Measurements from ENCODE around the gene RPP21.
"Not testable (repeated sequence)": the region's sequence is repeated elsewhere in the genome, so short reads cannot be mapped to it uniquely, and the experiment has no call there.

Gene RPP21

DNA sequence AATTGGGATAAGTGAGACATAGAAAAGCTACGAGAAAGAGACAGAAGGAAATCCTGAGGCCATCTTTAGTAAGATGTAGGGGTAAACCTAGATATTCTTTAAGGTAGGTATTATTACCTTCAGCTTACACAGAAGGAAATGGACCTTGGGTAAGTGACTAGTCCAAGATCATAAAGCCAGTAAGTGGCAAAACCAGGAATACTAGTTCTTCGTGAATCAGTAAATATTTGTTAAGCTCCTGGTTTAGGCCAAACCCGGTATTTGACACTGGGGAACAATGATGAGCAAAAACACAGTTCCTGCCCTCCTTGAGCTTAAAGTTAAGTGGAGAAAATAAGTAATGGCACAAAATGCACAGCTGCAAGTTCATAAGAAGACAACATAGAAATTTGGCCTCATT, 13.0 kb upstream of the RPP21 start:
- DNase-seq = no peak

DNA sequence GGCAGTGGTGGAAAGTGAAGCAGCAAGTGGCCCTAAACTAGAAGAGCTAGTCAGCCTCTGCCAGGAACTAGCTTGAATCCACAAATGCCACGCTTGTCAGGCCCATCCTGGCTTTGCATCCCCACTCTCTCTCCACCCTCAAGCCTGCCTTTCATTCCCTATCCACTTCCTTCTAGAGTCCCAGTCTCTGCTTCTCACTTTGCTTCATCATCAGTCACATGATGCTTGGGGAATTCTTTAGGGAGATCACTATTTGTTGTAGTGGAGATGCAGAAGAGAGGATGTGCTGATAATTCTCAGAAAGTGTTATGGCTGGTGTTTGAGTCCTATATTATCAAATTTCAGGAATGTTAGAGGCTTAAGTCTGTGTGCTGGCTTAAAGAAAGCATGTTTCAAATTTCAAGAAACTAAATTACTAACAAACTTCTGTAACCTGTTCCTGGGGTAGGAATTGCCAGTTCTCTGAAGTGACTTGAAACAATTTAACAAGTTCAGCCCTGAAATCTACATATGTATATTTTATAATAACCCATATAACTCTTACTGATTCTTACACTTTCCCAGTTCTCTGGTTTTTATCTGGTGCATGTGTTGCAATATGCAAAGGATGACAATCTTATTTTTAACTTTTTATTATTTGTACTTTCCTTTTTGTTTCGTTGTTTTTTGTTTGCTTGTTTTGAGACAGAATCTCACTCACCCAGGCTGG, 10.7 kb upstream of the RPP21 start:
- DNase-seq = no peak

DNA sequence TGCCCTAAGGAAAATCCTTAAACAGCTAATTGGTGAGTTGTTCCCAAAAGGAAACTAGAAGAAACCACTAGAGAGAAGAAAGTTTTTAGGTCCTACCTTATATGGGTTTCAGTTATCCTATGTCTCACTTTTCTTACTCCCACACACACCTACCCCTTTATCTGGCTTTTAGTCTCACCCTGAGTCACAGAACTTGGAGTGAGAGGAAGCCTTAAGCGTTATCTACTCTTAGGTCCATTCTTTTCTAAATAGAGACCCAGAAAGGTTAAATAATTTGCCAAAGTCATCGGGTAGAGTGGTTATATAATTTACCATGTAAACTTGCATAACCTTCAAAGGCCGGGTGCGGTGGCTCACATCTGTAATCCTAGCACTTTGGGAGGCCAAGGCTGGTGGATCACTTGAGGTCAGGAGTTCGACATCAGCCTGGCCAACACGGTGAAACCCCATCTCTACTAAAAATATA, 4.3 kb upstream of the RPP21 start:
- DNase-seq = no peak

DNA sequence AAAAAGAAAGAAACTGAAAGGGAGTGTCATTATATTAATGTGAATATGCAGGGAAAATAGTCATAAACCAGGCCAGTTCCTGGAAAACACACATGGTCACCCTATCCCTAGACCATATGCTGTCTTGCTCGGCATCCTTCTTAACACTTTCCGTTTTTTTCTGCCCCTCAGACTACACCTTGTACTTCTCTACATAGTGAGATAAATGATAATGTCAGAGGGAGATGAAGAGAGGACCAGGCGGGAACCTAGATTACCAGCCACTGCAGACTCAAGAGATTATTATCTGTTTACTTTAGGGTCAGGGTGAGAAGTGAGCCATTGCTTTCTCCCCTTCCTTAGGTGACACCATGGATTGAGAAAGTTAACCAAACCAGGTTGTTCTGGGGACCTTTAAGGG, 3.7 kb upstream of the RPP21 start:
- DNase-seq = no peak

DNA sequence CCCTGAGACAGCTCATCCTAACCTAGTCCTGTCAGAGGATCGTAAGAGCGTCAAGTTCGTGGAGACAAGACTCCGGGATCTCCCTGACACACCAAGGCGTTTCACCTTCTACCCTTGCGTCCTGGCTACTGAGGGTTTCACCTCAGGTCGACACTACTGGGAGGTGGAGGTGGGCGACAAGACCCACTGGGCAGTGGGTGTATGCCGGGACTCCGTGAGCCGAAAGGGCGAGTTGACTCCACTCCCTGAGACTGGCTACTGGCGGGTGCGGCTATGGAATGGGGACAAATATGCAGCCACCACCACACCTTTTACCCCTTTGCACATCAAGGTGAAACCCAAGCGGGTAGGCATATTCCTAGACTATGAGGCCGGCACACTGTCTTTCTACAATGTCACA, 3.2 kb upstream of the RPP21 start:
- no peak for DNase-seq

DNA sequence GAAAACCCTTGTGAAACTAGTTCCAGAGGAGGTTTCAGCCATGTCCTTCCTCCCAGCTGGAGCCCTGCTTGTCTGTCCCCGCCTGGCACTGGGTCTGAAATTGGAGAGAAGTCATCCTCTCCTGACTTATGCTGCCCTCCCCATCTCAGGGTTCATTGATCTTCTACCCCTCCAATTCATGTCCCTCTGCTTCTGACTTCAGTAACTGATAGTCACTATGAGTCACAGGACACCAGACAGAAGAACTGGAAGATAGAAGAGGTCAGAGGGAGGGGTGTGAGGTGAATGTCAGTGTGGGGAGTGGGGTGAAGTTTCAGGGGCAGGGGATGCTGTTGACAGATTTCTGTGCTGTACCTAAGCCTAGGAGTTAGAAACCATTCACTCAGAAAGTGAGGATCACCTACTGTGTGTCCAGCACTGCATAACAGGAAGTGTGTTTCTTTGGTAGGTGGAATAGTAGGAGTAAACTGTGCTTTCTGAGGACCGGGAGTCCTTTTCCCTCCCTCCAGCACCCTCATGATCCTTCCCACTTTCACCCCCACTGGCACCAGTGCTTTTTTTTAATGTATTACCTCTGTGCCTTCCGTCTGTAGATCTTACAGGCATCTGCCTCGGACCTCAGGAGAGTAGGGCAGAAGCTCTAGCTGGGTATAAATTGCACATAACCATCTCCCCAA, 627 bp upstream of the RPP21 start:
- no peak for DNase-seq

DNA sequence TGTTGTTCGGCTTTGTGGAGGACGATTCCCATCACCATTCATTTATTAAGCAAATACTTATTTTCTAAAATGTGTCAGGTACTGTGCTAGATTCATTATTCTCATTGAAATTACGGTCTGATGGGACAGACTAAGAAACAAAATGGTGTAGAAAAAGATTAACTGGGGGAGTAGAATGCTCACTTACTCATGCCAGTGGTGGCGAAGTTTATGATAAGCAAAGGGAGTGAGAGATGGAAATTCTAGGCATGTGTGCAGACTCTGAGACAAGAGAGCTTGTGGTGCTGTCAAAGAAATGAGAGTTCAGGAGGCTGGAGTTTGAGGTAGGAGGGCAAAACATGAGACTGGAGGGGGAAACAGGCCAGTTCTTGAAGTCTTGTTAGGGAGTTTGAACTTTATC, 896 bp downstream of the RPP21 start:
- DNase-seq = no peak

DNA sequence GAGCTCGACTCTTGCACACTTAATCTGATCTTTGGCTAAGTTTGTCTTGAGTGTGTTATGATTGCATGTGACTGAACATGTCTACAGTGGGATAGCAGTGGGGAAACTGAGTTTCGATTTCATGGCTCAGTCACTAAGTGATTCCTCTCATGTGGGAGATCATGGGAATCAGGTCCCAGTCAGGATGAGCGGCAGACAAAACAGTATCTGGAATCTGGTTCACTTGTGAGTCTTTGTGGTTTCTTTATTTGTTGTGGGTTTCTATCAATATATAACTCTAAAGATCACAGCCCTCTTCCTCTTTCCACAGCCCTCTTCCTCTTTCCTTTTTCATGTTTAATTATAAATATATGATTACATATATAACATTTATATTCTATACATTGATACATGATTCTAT, 4.0 kb downstream of the RPP21 start:
- DNase-seq = no peak

DNA sequence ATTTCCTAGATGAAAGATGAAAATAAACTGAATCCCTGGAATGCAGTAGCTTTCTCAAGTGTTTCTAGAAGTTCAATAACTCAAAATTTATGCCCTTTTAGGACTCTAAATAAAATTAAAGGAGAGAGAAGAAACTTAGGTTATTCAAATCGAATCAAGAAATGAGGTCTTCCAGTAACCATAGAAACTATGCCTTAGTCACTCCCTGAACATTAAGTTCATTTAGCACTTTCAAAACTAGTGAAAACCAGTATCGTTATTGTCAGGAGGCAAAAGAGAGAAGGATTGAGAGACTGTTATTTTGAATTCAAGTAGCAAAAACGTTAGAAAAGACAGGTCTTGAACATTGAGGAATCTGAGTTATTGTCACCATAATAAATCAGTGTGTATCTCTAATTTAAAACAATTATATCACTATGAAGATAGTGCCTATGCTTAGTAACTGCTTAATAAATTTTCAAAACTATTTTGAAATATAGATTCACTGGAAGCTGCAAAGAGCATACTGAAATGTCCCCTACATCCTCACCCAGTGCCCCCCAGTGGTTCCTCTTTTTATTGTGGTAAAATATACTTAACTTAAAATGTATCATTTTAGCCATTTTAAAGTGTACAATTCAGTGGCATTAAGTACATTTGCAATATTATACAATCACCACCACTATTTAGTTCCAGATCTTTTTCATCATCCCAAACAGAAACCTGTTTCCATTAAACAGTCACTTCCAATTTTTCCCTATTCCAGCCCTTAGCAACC, 4.6 kb downstream of the RPP21 start:
- no peak for DNase-seq

DNA sequence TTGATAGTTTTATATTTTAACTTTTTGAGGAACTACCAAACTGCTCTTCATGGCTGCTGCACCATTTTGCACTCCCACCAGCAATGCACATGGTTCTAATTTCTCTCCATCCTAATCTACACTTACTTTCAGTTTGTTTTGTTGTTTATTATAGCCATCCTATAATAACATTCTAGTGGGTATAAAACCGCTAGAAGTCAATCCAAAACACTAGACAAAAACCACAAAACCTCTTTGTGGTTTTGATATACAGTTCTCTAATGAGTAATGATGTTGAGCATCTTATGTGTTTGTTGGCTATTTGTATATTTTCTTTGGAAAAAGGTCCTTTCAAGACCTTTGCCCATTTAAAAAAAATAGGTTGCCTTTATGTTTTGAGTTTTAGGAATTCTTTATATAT, 5.6 kb downstream of the RPP21 start:
- DNase-seq = no peak

DNA sequence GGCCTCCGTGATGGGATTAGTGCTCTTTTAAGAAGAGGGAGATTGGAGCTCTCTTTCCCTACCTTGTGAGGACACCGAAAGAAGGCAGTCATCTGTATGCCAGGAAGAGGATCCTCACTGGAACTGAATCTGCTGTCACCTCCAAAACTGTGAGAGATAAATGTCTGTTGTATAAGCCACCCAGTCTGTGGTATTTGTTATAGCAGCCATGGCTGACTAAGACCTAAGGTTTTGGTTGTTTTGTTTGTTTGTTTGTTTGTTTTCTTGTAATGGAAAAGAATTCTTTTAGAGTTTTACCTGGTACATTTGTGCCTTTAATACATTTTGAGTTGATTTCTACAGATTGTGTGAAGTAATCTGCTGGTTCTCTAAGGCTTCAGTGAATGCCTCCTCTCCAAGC, 7.6 kb downstream of the RPP21 start:
- no peak for DNase-seq

DNA sequence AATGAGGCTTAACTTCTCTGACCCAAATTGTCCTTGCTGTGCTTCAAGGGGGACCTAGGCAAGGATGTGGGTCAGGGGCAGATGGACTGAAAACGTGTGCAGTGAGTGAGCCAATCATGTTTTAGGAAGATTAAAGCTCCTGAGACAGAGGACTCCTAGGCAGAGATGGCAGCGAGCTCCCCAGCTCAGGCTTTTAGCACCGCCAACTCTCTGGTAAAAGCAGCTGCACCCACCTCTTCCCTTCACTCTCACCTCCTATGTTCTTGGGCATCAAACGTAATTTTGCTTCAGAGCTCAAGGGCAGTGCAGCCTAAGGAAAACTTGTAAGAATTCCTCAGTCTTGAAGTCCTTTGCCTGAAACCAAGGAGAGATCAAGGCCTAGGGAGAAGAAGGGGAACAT, 10.3 kb downstream of the RPP21 start:
- DNase-seq = no peak

DNA sequence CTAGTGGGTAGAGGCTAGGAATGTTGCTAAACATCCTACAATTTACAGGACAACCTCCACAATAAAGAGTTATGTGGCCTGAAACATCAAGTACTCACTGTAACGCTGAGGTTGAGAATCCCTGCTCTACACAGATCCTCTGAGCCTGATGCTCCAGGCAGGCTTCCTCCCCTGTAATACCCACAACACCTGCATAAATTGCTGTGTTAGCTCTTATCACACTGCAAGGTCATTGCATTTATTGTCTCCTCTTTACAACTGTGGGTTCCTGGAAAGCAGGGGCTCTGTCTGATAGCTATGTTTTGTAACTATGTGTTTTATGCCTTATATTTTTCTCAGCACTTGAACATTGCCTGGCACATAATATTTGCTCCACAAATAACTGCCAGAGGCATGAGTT, 11.6 kb downstream of the RPP21 start:
- DNase-seq = no peak

DNA sequence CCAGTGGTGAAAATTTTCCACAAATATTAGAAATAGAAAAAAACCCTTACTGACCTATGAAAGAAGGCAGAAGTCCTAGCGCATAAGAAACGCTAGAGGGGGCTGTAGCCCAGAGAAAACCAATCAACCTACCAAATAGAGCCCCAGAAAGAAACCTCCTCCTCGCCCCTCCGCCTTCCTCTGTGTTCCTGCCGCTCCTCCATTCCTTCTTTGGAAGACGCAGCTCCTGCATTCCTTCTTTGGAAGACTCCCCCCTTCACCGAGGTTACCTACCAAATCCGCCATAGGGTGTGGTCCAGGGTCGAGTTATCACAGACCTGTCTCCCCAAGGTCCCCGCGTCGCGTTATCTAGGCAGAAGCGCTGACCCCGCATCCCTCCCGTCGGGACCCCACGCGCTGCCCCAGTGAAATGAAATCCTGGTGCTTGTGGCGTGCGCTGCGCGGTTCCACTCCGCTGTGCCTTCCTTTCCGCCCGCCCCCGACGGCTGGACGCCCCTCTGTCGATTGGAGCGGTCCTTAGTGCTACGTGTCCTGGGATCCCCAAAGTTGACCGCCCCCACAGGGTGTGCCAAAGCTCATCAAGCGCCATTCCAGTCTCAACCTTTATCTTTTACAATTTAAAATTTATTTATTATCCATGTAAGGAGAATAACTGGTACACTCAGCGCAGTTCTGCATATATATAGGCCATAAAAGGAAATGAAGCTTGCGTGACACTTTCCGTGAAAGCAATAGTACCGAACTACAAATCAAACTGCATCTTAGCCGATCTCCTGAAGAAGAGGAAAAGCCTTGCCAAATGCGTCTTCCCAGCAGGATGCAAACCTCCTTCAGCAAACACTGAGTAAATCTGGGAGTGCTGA, 13.0 kb downstream of the RPP21 start:
- peak; percentile 36 for DNase-seq

DNA sequence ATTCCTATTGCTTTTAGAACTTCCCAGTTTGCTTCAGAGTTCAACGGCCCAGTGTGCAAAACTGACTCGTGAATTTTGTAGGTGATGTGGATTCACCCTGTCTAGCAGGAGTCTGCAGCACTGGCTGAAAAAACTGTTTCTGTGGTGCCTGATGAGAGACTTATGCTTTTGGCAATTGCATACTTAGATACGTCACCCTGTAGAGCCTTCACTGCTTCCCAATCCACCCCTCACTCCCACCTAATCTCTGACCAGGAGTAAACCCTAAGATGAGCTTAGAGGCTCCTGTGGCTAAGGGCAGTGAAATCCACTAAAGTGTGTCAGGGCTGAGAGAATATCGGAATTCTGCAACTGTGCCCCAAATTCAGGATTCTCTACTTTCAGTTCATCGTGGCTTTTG, 14.3 kb downstream of the RPP21 start:
- no peak for DNase-seq

DNA sequence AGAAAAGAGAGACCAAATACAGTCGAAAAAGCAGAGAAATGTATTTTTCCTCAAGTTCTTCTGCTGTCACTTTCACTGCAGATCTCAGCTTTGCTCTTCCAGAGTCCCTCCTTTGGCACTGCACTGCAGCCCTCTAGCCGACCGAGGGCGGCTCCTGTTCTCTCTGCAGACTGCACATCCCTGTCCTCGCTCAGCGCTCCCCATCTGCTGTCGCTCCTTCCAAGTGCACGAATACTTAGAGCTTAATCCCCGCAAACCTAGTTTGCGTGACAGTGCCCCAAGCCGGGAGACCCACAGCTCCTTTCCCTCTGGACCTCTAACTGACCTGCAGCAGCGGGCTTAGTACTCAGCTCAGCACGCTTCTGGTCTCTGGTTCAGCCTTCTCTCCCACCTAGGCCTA, 15.2 kb downstream of the RPP21 start:
- no peak for DNase-seq

DNA sequence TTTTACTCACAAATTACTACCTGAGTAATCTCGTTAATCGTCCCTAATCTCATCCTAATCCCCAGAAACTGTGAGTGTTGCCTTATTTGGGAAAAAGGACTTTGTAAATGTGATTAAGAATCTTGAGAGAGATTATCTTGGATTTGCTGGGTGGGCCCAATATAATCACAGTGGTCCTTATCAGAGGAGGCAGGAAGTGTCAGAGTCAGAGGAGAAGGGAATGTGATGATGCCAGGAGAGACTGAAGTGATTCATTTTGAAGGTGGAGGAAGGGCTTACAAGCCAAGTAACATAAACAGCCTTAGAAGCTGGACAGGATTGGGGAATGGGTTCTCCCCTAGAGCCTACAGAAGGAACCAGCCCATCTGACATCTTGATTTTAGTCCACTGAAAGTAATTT, 16.7 kb downstream of the RPP21 start:
- no peak for DNase-seq

DNA sequence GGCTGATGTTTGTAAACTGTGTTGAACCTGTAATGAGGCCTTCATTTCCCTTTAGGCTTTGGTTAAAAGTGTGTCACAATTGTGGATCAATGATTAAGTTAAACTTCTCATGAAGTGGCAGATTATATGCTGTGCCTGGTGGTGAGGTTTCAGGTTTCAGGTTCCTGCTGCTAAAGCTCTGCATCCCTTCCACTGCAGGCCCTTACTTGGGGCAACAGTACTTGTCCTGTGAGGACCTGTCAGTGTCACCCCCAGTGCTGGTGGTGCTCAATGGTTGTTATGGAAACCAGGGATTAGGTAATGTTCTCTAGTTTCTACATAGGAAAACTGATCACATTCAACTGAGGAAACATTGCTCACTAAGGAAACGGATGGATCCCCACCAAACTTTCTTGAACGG, 18.5 kb downstream of the RPP21 start:
- DNase-seq = no peak

DNA sequence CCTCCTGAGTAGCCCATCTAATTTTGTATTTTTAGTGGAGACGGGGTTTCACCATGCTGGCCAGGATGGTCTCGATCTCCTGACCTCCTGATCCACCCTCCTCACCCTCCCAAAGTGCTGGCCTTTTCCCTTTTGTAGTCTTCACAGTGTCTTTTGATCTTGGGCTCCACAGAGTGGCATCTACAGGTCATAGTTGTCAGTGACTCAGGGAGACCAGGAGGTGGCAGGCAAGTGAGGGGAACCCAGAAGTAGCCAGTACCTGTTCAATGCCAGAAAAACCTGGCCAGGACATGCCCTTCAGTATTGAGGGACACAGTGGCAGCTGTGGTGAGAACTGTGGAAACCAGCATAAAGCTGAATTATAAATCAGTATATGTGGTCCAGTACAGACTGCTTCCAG, 19.6 kb downstream of the RPP21 start:
- DNase-seq = no peak

DNA sequence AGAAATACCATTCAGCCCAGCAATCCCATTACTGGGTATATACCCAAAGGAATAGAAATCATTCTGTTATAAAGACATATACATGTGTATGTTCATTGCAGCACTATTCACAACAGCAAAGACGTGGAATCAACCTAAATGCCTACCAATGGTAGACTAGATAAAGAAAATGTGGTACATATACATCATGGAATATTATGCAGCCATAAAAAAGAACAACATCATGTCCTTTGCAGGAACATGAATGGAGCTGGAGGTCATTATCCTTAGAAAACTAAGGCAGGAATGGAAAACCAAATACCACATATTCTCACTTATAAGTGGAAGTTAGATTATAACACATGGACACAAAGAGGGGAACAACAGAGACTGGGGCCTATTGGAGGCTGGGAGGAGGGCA, 24.3 kb downstream of the RPP21 start:
- not testable (repeated sequence) for DNase-seq

DNA sequence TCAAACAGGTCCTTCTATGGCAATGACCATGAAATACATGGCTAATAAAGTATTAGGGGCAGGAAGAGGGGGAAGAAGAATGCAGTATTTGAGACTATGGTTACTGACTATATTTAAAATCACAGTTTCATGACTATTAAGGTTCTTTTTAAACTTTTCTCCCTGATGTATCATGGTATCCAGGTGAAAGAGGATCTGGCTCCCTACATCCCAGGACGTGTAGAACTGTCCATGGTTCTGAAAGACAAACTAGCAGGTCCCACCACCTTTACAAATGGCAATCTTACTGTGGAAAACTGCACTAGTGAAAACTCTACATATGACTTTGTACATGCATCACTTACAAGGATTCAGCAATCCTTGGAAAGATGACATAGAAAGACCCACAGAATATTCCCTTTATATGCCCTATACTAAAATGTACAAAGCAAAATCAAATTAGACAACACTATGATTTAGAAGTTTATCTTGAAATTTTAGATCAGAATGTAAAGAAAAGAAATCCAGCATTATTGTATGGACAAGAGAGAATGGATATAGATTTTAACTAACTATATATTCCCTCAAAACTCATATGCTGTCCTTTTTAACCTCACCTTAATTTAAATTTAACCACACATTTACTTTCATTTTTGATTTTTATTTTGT, 33.5 kb downstream of the RPP21 start:
- no peak for DNase-seq

DNA sequence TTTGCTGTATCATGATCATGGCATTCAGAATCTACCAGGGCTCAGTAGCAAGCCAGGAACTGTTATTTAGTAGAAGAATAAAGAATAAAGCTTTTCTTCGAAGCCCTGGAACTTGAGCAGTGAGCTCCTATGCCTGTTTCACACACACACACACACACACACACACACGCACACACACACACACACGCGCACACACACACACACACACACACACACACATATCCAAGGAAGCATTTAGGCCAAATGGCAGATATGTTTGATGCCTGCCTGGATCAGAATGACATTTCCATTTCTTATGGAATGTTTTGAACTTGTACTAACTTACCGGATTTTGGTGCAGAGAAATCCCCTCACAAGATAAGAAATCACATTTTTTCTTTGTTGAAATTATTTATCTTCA, 35.5 kb downstream of the RPP21 start:
- DNase-seq = no peak

DNA sequence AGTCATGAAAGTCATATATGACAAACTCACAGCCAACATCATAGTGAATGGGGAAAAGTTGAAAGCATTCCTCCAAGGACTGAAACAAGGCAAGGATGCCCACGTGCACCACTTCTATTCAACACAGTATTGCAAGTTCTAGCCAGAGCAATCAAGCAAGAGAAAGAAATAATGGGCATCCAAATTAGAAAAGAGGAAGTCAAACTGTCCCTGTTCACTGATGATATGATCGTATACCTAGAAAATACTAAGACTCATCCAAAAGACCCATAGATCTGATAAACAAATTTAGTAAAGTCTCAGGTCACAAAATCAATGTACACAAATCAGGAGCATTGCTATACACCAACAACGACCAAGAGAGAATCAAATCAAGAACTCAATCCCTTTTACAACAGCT, 41.2 kb downstream of the RPP21 start:
- no peak for DNase-seq

Measured in stimulated activated CD4-positive, alpha-beta T cell treated with anti-CD3 and anti-CD28 coated beads, Interleukin-4, amount 100 ng/mL, for 1 hour (primary cell).